GM19463 (cell line): ENCODE measurements around the gene DHCR7.

ENCODE experiments used
- ATAC-seq: cut with Tn5 transposase; IDR thresholded peaks from one replicate; pipeline ENCODE4 v1.9.1; 2021; ENCODE audit warnings: mild to moderate bottlenecking, moderate library complexity; ENCODE audit not compliant: unreplicated experiment

DHCR7 gene

GRCh38 chr11:71387784-71388636 lies 60.2 kb downstream of the DHCR7 start:
- ATAC-seq, result no peak

- ATAC-seq, result no peak
These were observed 61.0 kb downstream of the DHCR7 start for GRCh38 chr11:71387200-71387599.

GRCh38 chr11:71386202-71386601 lies 62.0 kb downstream of the DHCR7 start:
- ATAC-seq, result no peak

GRCh38 chr11:71385091-71385490 lies 63.1 kb downstream of the DHCR7 start:
- no peak for ATAC-seq

GRCh38 chr11:71384561-71384960 lies 63.6 kb downstream of the DHCR7 start:
- no peak for ATAC-seq
